ENCODE results near the gene LRP1B. TPM values are rescaled to one million over a fixed set of nuclear protein-coding genes. Genes with fewer than 3 reads are reported as not detected.

LRP1B gene
- total RNA-seq, 1 donor from 2014 or later, result 0.38 TPM

DNA sequence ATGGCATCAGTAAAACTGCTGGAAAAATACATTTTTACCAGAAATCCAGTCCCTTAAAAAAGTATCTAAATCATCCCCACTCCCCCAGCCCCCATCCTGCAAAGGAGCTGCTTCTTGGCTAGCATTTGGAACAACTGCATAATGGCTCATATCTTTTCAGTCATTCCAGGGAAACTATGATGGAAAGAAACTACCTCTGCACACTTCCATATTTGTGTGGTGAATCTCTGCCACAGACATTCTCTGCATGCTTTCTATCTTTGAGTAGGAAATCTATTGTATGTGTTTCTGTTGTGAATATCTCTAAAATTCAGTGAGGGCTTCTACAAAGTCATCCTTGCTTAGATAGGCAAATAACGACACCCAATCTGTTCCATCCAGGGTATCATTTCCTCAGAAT lies 632.3 kb downstream of the LRP1B start:
- DNase-seq (ENCODE audit: low read depth), result no peak
- Histone ChIP-seq H3K27me3 (ENCODE audit: control insufficient read depth, insufficient read depth, low read length) (no peaks in the 10 kb centered on the region), H3K36me3 (ENCODE audit: control insufficient read depth, insufficient read depth, low read length) (no peaks in the 10 kb centered on the region), H3K4me3 (ENCODE audit: low read depth, low read length) (no peak overlapping the region)
- TF ChIP-seq, protein P1, sequence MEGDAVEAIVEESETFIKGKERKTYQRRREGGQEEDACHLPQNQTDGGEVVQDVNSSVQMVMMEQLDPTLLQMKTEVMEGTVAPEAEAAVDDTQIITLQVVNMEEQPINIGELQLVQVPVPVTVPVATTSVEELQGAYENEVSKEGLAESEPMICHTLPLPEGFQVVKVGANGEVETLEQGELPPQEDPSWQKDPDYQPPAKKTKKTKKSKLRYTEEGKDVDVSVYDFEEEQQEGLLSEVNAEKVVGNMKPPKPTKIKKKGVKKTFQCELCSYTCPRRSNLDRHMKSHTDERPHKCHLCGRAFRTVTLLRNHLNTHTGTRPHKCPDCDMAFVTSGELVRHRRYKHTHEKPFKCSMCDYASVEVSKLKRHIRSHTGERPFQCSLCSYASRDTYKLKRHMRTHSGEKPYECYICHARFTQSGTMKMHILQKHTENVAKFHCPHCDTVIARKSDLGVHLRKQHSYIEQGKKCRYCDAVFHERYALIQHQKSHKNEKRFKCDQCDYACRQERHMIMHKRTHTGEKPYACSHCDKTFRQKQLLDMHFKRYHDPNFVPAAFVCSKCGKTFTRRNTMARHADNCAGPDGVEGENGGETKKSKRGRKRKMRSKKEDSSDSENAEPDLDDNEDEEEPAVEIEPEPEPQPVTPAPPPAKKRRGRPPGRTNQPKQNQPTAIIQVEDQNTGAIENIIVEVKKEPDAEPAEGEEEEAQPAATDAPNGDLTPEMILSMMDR (IDR thresholded peaks at IDR 0.05; ENCODE audit: insufficient read depth, low read length, poor library complexity, severe bottlenecking), result no peak

DNA sequence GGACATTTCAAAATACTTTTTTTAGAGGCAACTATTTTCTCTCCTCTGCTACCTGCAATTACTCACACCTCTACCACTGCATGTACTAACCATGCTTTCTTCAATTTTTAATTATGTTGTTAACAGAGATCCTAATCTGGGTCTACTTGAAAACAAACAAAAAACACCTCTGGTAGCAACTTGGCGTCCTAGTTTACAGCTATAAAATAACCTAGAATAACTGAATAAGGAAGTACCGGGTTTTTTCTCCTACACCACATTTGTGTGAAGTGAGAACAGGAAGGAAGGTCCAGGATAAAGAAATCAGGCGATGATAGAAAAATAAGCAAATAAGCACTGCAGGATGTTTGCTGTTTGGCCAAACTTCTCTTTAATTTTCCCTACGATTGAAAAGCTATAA lies 633.5 kb downstream of the LRP1B start:
- Histone ChIP-seq H3K27me3 (ENCODE audit: control insufficient read depth, insufficient read depth, low read length) (no peaks in the 10 kb centered on the region), H3K4me3 (ENCODE audit: low read depth, low read length) (no peak overlapping the region), H3K36me3 (ENCODE audit: control insufficient read depth, insufficient read depth, low read length) (no peaks in the 10 kb centered on the region)
- TF ChIP-seq, protein P1 (IDR thresholded peaks at IDR 0.05; ENCODE audit: insufficient read depth, low read length, poor library complexity, severe bottlenecking), result no peak
- no peak for DNase-seq (ENCODE audit: low read depth)

DNA sequence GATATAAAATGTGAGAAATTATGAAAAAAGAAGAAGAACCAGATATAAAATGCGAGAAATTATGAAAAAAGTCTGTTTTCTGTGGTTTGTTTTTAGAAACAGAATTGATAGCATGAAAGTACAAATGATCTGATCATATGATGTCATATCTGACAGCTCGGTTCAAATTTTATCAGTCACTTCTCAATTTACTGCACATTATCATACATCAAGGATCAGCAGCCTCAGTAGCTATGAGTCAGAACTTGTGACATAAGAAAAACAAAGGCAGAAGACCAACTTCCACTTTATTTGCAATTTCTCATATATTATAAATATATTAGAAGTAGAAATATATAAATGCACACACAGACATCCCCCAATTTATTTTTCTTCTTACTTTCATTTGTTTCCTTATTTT lies 634.0 kb downstream of the LRP1B start:
- no peak for DNase-seq (ENCODE audit: low read depth)
- H3K36me3 ChIP-seq (ENCODE audit: control insufficient read depth, insufficient read depth, low read length), result no peaks in the 10 kb centered on the region
- H3K4me3 ChIP-seq (ENCODE audit: low read depth, low read length), result no peak overlapping the region
- TF ChIP-seq, protein P1 (IDR thresholded peaks at IDR 0.05; ENCODE audit: insufficient read depth, low read length, poor library complexity, severe bottlenecking), result no peak
- no peaks in the 10 kb centered on the region for H3K27me3 ChIP-seq (ENCODE audit: control insufficient read depth, insufficient read depth, low read length)

DNA sequence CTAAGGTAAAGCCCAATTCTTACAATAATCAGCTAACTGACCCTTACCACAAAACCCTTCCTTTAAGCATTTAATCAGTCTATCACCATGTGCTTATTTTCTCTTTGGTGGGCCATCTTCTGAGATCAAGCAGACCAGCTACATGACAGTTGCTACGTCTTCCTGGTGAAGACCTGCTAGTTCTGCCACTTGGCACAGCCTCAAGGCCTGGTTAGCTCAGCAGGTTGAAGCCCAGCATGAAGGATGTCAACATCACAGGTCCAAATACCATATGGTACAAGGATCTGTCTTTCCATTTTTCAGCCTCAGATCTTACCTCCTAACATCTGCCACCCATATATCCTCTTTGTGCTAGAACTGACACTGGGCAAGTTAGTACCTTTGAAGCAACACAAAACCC lies 636.9 kb downstream of the LRP1B start:
- H3K4me3 ChIP-seq (ENCODE audit: low read depth, low read length), result no peak overlapping the region
- no peaks in the 10 kb centered on the region for H3K36me3 ChIP-seq (ENCODE audit: control insufficient read depth, insufficient read depth, low read length)
- TF ChIP-seq, protein P1 (IDR thresholded peaks at IDR 0.05; ENCODE audit: insufficient read depth, low read length, poor library complexity, severe bottlenecking), result no peak
- no peaks in the 10 kb centered on the region for H3K27me3 ChIP-seq (ENCODE audit: control insufficient read depth, insufficient read depth, low read length)
- DNase-seq (ENCODE audit: low read depth), result no peak

DNA sequence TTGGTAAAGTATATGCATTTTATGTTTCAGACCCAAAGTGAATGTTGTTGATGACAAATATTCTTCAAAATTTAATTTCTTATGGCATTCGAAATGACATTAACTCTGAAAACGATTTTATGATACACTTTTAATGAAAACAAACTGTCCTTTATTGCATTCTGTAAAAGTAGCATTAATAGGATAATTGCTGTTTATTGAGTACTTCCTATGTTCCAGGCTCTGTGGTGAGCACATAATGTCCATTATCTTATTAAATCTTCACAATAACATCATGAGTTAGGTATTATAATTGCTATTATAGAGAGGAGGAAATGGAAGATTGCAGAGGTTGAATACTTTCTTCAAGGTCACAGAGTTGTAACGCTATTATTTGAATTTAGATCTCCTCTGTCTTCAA lies 638.0 kb downstream of the LRP1B start:
- H3K36me3 ChIP-seq (ENCODE audit: control insufficient read depth, insufficient read depth, low read length), result no peaks in the 10 kb centered on the region
- H3K27me3 ChIP-seq (ENCODE audit: control insufficient read depth, insufficient read depth, low read length), result no peaks in the 10 kb centered on the region
- no peak overlapping the region for H3K4me3 ChIP-seq (ENCODE audit: low read depth, low read length)
- DNase-seq (ENCODE audit: low read depth), result no peak
- TF ChIP-seq, protein P1 (IDR thresholded peaks at IDR 0.05; ENCODE audit: insufficient read depth, low read length, poor library complexity, severe bottlenecking), result no peak

DNA sequence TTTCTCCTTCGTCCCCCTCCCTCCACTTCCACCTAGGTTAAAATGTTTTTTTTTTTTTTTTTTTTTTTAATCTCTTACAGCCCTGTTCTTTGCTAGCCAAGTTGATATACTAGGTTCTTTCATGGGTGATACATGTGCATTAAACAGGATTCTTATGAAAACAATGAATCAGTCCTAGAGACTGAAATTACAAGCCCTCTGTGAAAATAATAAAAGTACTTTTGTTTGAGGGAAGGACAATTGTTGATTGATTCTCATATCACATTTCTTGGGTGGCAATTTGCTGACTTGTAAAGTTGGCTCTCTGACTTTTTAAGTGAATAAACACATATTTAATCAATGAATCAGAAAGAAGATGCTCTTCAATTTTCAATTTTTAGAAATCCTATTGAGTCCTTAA lies 639.9 kb downstream of the LRP1B start:
- no peaks in the 10 kb centered on the region for H3K27me3 ChIP-seq (ENCODE audit: control insufficient read depth, insufficient read depth, low read length)
- DNase-seq (ENCODE audit: low read depth), result no peak
- H3K36me3 ChIP-seq (ENCODE audit: control insufficient read depth, insufficient read depth, low read length), result no peaks in the 10 kb centered on the region

More for the DNA sequence above, 639.9 kb downstream of the LRP1B start:
- H3K4me3 ChIP-seq (ENCODE audit: low read depth, low read length), result no peak overlapping the region
- TF ChIP-seq, protein P1 (IDR thresholded peaks at IDR 0.05; ENCODE audit: insufficient read depth, low read length, poor library complexity, severe bottlenecking), result no peak

All from kidney epithelial cell (primary cell).